Measurements from ENCODE around the gene EIF4G3. TPM values are rescaled to one million over a fixed set of nuclear protein-coding genes. Genes with fewer than 3 reads are reported as not detected.

EIF4G3 gene
- total and polyA plus RNA-seq, 2 donors (not counting 3 experiments of a cell fraction or from before 2014, with no cell fraction given), result 40.7 to 78.5 TPM

- CTCF ChIA-PET, result interaction anchor here (1.7 kb wide), 1 partner anchor 16 kb away, joined by 5 read pairs; no protein-coding TSS in a partner anchor
- no TSS peak for BruUV-seq (replicated peaks)
- TF ChIP-seq FOS (IDR thresholded peaks at IDR 0.05; ENCODE audit: borderline replicate concordance, insufficient read depth, low read length) (no peak), GATA2 (IDR thresholded peaks at IDR 0.05; ENCODE audit: insufficient read depth, insufficient read length, low read depth, low read length) (no peak), MAX (IDR thresholded peaks at IDR 0.05; ENCODE audit: insufficient read depth, insufficient read length) (no peak), POLR2A (IDR thresholded peaks at IDR 0.05; ENCODE audit: low read depth, low read length) (no peak), CTCF (IDR thresholded peaks at IDR 0.05; ENCODE audit: extremely low read depth in 1 of 2, insufficient read depth in 1 of 2, low read depth in 1 of 2, low read length in 2 of 2) (no peak), JUN (IDR thresholded peaks at IDR 0.05; ENCODE audit: borderline replicate concordance, insufficient read depth, insufficient read length, low read depth) (no peak), POLR2AphosphoS5 (IDR thresholded peaks at IDR 0.05; ENCODE audit: insufficient read depth, low read depth, low read length) (no peak), EZH2 (IDR thresholded peaks at IDR 0.05; ENCODE audit: borderline replicate concordance, low read depth, low read length, severe bottlenecking) (no peak), MYC (IDR thresholded peaks at IDR 0.05; ENCODE audit: low read depth, low read length) (no peak)
- Histone ChIP-seq H2AFZ (ENCODE audit: low read depth, low read length) (no peak overlapping the region), H3K9me1 (replicated peaks; ENCODE audit: control insufficient read depth, extremely low read depth, insufficient read depth, low read length) (no peaks in the 10 kb centered on the region), H3K4me1 (ENCODE audit: control insufficient read depth, extremely low read depth, insufficient read depth, low read length) (no peaks in the 10 kb centered on the region), H3K36me3 (ENCODE audit: control insufficient read depth in 2 of 2, extremely low read depth in 1 of 2, insufficient read depth in 2 of 2, low read length in 2 of 2) (no peaks in the 10 kb centered on the region), H3K9me3 (replicated peaks; ENCODE audit: control insufficient read depth, insufficient read depth, low read length) (no peaks in the 10 kb centered on the region), H4K20me1 (replicated peaks; ENCODE audit: control insufficient read depth, extremely low read depth, insufficient read depth, low read length) (no peaks in the 10 kb centered on the region), H3K27ac (ENCODE audit: insufficient read depth, low read depth, low read length) (no peak overlapping the region), H3K27me3 (ENCODE audit: control insufficient read depth in 2 of 2, insufficient read depth in 2 of 2, low read length in 2 of 2) (peaks cover 0 to 4% of the 10 kb centered on the region in 2 experiments), H3K4me3 (replicated peaks in 1 of 3; ENCODE audit: insufficient read depth in 1 of 3, low read depth in 1 of 3, low read length in 3 of 3) (no peak overlapping the region), H3K79me2 (ENCODE audit: control insufficient read depth, insufficient read depth, low read length) (no peaks in the 10 kb centered on the region), H3K4me2 (ENCODE audit: insufficient read depth, low read length) (no peak overlapping the region), H3K9ac (replicated peaks; ENCODE audit: extremely low read depth, insufficient read depth, low read length) (no peak overlapping the region)
- dilution Hi-C loops (cut with MboI; ENCODE audit: extremely low pct_ligation_motif_present, low sequenced_read_pairs) (no loop called here), intact Hi-C loops (cut with micrococcal nuclease) (no loop called here)
- POLR2A ChIA-PET, result no interaction called here
- FAIRE-seq (no peak), DNase-seq (ENCODE audit: low read depth, low spot score) (no peak)
Measured at GRCh38 chr1:21200767-21201166, 24.1 kb upstream of the EIF4G3 start.

Measured in endothelial cell of umbilical vein (primary cell).